Measurements from ENCODE around the gene RNF31. TPM values are rescaled to one million over a fixed set of nuclear protein-coding genes. Genes with fewer than 3 reads are reported as not detected.

The RNF31 gene
- total and polyA plus RNA-seq, 2 of the 13 experiments (the other 11 are each of a cell fraction or from before 2014, with no cell fraction given), result 48.2 to 86.8 TPM

GRCh38 chr14:24196071-24197055 is 49.1 kb downstream of the RNF31 start (continued):
- TF ChIP-seq PAXIP1 (CRISPR knock-in tag; conservative IDR thresholded peaks at IDR 0.05), result no peak
- TF ChIP-seq, protein P1, sequence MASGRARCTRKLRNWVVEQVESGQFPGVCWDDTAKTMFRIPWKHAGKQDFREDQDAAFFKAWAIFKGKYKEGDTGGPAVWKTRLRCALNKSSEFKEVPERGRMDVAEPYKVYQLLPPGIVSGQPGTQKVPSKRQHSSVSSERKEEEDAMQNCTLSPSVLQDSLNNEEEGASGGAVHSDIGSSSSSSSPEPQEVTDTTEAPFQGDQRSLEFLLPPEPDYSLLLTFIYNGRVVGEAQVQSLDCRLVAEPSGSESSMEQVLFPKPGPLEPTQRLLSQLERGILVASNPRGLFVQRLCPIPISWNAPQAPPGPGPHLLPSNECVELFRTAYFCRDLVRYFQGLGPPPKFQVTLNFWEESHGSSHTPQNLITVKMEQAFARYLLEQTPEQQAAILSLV (CRISPR knock-in tag; IDR thresholded peaks at IDR 0.05; ENCODE audit: borderline replicate concordance), result 0 out of 2 replicates have a peak, but pooled peaks have one; percentile 2
- no peak for TF ChIP-seq ZSCAN29 (CRISPR knock-in tag; conservative IDR thresholded peaks at IDR 0.05)
- TF ChIP-seq, protein P2, sequence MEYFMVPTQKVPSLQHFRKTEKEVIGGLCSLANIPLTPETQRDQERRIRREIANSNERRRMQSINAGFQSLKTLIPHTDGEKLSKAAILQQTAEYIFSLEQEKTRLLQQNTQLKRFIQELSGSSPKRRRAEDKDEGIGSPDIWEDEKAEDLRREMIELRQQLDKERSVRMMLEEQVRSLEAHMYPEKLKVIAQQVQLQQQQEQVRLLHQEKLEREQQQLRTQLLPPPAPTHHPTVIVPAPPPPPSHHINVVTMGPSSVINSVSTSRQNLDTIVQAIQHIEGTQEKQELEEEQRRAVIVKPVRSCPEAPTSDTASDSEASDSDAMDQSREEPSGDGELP (IDR thresholded peaks at IDR 0.05; ENCODE audit: borderline replicate concordance, low read depth), result peak; percentile 70
- TF ChIP-seq, protein P3, sequence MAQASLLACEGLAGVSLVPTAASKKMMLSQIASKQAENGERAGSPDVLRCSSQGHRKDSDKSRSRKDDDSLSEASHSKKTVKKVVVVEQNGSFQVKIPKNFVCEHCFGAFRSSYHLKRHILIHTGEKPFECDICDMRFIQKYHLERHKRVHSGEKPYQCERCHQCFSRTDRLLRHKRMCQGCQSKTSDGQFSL (CRISPR knock-in tag; IDR thresholded peaks at IDR 0.05), result peak; percentile 27; the same call in 1 of the 2 replicates
- TF ChIP-seq SIX1 (CRISPR knock-in tag; IDR thresholded peaks at IDR 0.05; ENCODE audit: borderline replicate concordance), result no peak
- no peak for TF ChIP-seq HMGXB3 (CRISPR knock-in tag; IDR thresholded peaks at IDR 0.05; ENCODE audit: borderline replicate concordance)
- peak; percentile 35; the same call in 1 of the 2 replicates for TF ChIP-seq ELF3 (CRISPR knock-in tag; IDR thresholded peaks at IDR 0.05)
- TF ChIP-seq ZNF788 (CRISPR knock-in tag; IDR thresholded peaks at IDR 0.05; ENCODE audit: borderline replicate concordance), result 0 out of 2 replicates have a peak, but pooled peaks have one; percentile 25
- no peak for TF ChIP-seq TBL1XR1 (IDR thresholded peaks at IDR 0.05; ENCODE audit: borderline replicate concordance, low read length, partially characterized antibody)
- peak; percentile 76 for TF ChIP-seq HBP1 (CRISPR knock-in tag; IDR thresholded peaks at IDR 0.05; ENCODE audit: low read depth)
- TF ChIP-seq NKX3-1 (CRISPR knock-in tag; IDR thresholded peaks at IDR 0.05), result peak; percentile 77; the same call in 1 of the 2 replicates
- TF ChIP-seq NR2C2 (CRISPR knock-in tag; IDR thresholded peaks at IDR 0.05; ENCODE audit: borderline replicate concordance), result 0 out of 2 replicates have a peak, but pooled peaks have one; percentile 14
- TF ChIP-seq RFXANK (CRISPR knock-in tag; IDR thresholded peaks at IDR 0.05), result no peak

All from HepG2 (cell line).